Measurements from ENCODE around the gene AFAP1L2.

DNA sequence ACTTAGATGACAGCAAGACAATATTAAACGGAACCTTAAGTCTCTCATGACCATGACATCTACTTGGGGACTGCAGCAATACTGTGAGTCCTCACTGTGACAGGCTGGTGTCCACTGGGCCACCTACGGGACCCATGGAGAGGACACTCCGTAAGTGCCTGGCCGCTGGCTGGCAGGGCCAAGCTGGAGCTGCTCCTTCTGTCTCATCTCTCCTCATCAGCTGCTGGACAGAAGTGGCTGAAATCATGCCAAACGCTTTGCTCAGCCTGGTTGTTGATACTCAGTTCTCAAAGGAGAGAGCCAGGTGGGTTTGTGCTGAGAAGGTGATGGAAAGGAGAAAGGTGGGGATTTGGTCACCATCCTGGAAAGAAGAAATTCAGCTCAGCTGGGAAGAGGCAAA lies 33.3 kb downstream of the AFAP1L2 start:
- TF ChIP-seq, protein P1, sequence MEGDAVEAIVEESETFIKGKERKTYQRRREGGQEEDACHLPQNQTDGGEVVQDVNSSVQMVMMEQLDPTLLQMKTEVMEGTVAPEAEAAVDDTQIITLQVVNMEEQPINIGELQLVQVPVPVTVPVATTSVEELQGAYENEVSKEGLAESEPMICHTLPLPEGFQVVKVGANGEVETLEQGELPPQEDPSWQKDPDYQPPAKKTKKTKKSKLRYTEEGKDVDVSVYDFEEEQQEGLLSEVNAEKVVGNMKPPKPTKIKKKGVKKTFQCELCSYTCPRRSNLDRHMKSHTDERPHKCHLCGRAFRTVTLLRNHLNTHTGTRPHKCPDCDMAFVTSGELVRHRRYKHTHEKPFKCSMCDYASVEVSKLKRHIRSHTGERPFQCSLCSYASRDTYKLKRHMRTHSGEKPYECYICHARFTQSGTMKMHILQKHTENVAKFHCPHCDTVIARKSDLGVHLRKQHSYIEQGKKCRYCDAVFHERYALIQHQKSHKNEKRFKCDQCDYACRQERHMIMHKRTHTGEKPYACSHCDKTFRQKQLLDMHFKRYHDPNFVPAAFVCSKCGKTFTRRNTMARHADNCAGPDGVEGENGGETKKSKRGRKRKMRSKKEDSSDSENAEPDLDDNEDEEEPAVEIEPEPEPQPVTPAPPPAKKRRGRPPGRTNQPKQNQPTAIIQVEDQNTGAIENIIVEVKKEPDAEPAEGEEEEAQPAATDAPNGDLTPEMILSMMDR (IDR thresholded peaks at IDR 0.05) = no peak
- TF ChIP-seq POLR2A (IDR thresholded peaks at IDR 0.05) (no peak), EP300 (IDR thresholded peaks at IDR 0.05) (no peak)
